ENCODE results near the gene WWC1.
"Not testable (repeated sequence)": the region's sequence is repeated elsewhere in the genome, so short reads cannot be mapped to it uniquely, and the experiment has no call there.

WWC1 gene

GRCh38 chr5:168307022-168307421, 15.6 kb downstream of the WWC1 start:
- no peaks in the 10 kb centered on the region for H3K36me3 Mint-ChIP-seq (ENCODE audit: low read depth)
- H3K4me3 Mint-ChIP-seq, result no peak overlapping the region
- no peak for TF ChIP-seq CTCF (IDR thresholded peaks at IDR 0.05; ENCODE audit: unreplicated experiment in 3 of 3)
- no peaks in the 10 kb centered on the region for H3K9me3 Mint-ChIP-seq
- peaks cover 7% of the 10 kb centered on the region for H3K27me3 Mint-ChIP-seq (ENCODE audit: low read depth)
- H3K27ac Mint-ChIP-seq, result peak overlapping the region in 1 of 3 experiments; percentile 54
- peaks cover 9% of the 10 kb centered on the region for H3K4me1 Mint-ChIP-seq

DNA sequence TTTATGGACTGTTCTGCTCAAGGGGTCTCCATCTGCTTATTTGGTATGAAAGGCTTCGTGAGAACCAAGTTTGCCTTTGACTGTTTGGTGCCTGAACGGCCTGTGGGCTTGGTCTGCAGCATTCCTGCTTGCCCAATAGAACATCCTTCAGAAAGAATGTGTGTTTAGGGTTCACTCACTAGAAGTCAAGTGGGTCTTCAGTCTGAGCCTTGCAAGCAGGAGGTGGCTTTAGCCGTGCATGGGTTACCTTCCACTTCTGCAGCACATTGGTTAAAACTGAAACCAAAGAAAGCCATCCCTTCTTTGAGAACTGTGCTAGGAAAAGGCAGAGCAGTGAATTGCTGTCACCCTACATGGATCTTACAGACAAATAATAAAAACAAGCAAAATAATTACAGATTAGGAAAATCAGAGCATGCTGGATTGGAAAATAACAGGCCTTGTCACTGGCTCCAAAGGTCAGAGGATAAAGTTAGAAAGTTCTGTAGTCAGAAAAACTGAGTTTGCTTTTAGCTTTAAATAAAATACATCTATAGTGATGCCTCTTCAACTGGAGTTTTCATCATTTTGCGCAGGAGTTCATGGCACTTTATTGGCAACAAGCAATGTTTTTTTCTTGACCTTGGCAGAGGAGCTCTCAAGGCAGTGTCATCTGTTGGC, 16.6 kb downstream of the WWC1 start:
- H3K27me3 Mint-ChIP-seq (ENCODE audit: low read depth), result peaks cover 6% of the 10 kb centered on the region
- H3K4me3 Mint-ChIP-seq, result no peak overlapping the region
- no peaks in the 10 kb centered on the region for H3K36me3 Mint-ChIP-seq (ENCODE audit: low read depth)
- TF ChIP-seq CTCF (IDR thresholded peaks at IDR 0.05; ENCODE audit: unreplicated experiment in 3 of 3), result no peak
- peaks cover 6% of the 10 kb centered on the region for H3K4me1 Mint-ChIP-seq
- no peaks in the 10 kb centered on the region for H3K9me3 Mint-ChIP-seq
- peak overlapping the region in 2 of 3 experiments; percentile 40 to 59 for H3K27ac Mint-ChIP-seq

- no peak for TF ChIP-seq CTCF (IDR thresholded peaks at IDR 0.05; ENCODE audit: unreplicated experiment in 3 of 3)
- Mint-ChIP-seq H3K9me3 (no peaks in the 10 kb centered on the region), H3K27ac (peak overlapping the region in 2 of 3 experiments; percentile 83 to 85), H3K4me1 (peaks cover 10% of the 10 kb centered on the region), H3K27me3 (ENCODE audit: low read depth) (peaks cover 4% of the 10 kb centered on the region), H3K4me3 (peak overlapping the region in 1 of 3 experiments; percentile 23), H3K36me3 (ENCODE audit: low read depth) (no peaks in the 10 kb centered on the region)
These were observed 17.6 kb downstream of the WWC1 start for GRCh38 chr5:168308976-168309598.

DNA sequence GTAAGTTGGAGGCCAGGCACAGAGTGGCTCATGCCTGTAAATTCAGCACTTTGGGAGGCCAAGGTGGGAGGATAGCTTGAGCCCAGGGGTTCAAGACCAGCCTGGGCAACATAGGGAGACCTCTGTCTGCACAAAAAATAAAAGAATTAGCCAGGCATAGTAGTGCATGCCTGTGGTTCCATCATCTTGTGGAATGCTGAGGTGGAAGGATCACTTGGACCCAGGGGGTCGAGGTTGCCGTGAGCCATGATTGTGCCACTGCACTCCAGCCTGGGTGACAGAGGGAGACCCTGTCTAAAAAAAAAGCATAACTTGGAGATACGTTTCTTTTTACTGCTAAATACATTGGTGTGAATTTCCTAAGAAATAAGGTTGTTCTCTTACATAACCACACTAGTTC, 19.1 kb downstream of the WWC1 start:
- not testable (repeated sequence) for H3K4me3 Mint-ChIP-seq; H3K27me3 Mint-ChIP-seq (ENCODE audit: low read depth); H3K36me3 Mint-ChIP-seq (ENCODE audit: low read depth); H3K27ac Mint-ChIP-seq; H3K9me3 Mint-ChIP-seq
- H3K4me1 Mint-ChIP-seq, result peaks cover 14% of the 10 kb centered on the region

DNA sequence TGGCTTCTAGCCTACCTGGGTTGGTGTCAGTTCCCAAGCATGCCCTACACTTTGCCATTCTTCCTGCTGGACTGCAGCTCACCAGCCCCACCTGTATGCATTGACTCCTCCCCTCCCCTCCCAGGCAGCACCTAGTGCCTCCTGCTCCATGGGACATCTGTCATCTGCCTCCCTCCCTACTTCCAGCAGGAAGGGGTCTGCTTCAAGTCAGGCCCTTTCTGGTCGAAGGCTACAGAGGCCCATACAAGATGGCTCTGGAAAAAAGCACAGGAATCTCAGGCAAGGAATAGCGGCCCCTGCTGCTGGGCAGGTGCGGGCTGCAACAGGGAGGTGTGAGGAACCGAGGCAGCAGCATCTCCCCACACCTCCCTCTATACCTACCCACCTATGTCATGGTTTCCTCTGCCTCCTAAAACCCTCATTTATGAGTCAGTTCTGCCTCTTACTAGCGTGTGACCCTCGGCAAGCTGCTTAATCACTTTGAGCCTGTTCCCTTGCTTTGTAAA, 19.7 kb downstream of the WWC1 start:
- no peak for TF ChIP-seq CTCF (IDR thresholded peaks at IDR 0.05; ENCODE audit: unreplicated experiment in 3 of 3)
- Mint-ChIP-seq H3K27ac (peak overlapping the region in 1 of 3 experiments; percentile 71), H3K27me3 (ENCODE audit: low read depth) (peaks cover 9% of the 10 kb centered on the region), H3K4me1 (peaks cover 18% of the 10 kb centered on the region), H3K36me3 (ENCODE audit: low read depth) (no peaks in the 10 kb centered on the region), H3K4me3 (no peak overlapping the region), H3K9me3 (no peaks in the 10 kb centered on the region)

DNA sequence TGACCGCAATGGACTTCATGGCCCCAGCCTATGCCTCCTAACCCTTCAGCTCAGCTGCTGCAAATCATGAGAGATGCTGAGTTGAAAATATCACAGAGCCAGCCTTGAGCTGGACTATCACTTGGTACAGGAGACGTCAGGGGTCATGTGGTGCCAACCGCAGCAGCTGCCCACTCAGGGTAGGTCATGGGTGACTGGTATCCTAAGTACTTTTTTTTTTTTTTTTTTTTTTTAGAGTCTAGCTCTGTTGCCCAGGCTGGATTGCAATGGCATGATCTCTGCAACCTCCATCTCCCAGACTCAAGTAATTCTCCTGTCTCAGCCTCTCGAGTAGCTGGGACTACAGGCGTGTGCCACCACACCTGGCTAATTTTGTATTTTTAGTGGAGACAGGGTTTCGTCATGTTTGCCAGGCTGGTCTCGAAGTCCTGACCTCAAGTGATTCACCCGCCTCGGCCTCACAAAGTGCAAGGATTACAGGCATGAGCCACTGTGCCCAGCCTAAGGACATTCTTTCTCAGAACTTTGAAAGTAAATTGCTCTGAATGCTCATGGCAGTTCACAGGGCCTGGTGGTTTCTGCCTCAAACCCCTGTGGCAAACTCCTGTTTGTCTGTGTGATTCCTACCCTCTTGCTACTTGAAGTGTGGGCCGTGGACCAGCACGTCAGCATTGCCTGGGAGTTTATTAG, 21.3 kb downstream of the WWC1 start:
- Mint-ChIP-seq H3K9me3 (no peaks in the 10 kb centered on the region), H3K27ac (no peak overlapping the region), H3K4me3 (no peak overlapping the region), H3K27me3 (ENCODE audit: low read depth) (peaks cover 13% of the 10 kb centered on the region), H3K4me1 (peaks cover 26% of the 10 kb centered on the region), H3K36me3 (ENCODE audit: low read depth) (no peaks in the 10 kb centered on the region)
- no peak for TF ChIP-seq CTCF (IDR thresholded peaks at IDR 0.05; ENCODE audit: unreplicated experiment in 3 of 3)
